Measurements from ENCODE around the gene HNRNPF. TPM values are rescaled to one million over a fixed set of nuclear protein-coding genes. Genes with fewer than 3 reads are reported as not detected.

Gene HNRNPF
- total and polyA plus RNA-seq, 2 experiments from 2014 or later = 106 to 172 TPM

- peak; percentile 47 for DNase-seq
- Histone ChIP-seq H3K4me3 (no peak overlapping the region), H3K79me2 (ENCODE audit: insufficient read depth) (peaks cover 19% of the 10 kb centered on the region), H3K27ac (no peak overlapping the region), H3F3A (ENCODE audit: insufficient read depth) (peaks cover 9% of the 10 kb centered on the region), H3K9me2 (ENCODE audit: insufficient read depth) (no peaks in the 10 kb centered on the region), H3K9ac (no peak overlapping the region), H3K9me3 (ENCODE audit: low read depth) (no peaks in the 10 kb centered on the region), H3K27me3 (replicated peaks; ENCODE audit: insufficient read depth) (no peaks in the 10 kb centered on the region), H4K20me1 (ENCODE audit: insufficient read depth) (no peaks in the 10 kb centered on the region), H3K36me3 (ENCODE audit: low read depth) (no peaks in the 10 kb centered on the region), H2AFZ (no peak overlapping the region), H3K4me1 (ENCODE audit: insufficient read depth) (no peaks in the 10 kb centered on the region), H3K4me2 (ENCODE audit: unreplicated experiment) (no peak overlapping the region)
- TF ChIP-seq EZH2 (IDR thresholded peaks at IDR 0.05; ENCODE audit: insufficient read depth, poor library complexity, severe bottlenecking) (no peak), EZH2phosphoT487 (IDR thresholded peaks at IDR 0.05; ENCODE audit: insufficient read depth, low read depth) (no peak)
- WGBS, 2 experiments (ENCODE audit: low coverage in 1 of 2, low lambda C conversion rate in 2 of 2, missing lambda C conversion rate in 2 of 2) = 60 to 67% methylated on average over 2 of the region's 2 CpGs
- in situ Hi-C loops (cut with MboI) = no loop called here
Observed at GRCh38 chr10:43411536-43411935, 2.5 kb upstream of the HNRNPF start.

GRCh38 chr10:43410345-43410744 lies 1.4 kb upstream of the HNRNPF start:
- Histone ChIP-seq H3K9me3 (ENCODE audit: low read depth) (no peaks in the 10 kb centered on the region), H3K4me1 (ENCODE audit: insufficient read depth) (peaks cover 8% of the 10 kb centered on the region), H3K79me2 (ENCODE audit: insufficient read depth) (peaks cover 30% of the 10 kb centered on the region), H3K9ac (peak overlapping the region; percentile 100), H3K27me3 (replicated peaks; ENCODE audit: insufficient read depth) (no peaks in the 10 kb centered on the region), H3K4me2 (ENCODE audit: unreplicated experiment) (peak overlapping the region; percentile 73), H4K20me1 (ENCODE audit: insufficient read depth) (0 out of 2 replicates have a peak, but pooled peaks cover 3% of the 10 kb centered on the region), H3K9me2 (ENCODE audit: insufficient read depth) (no peaks in the 10 kb centered on the region), H3K4me3 (no peak overlapping the region; the same call in 1 of the 2 replicates), H3K36me3 (ENCODE audit: low read depth) (no peaks in the 10 kb centered on the region), H3K27ac (no peak overlapping the region), H3F3A (ENCODE audit: insufficient read depth) (peaks cover 16% of the 10 kb centered on the region), H2AFZ (peak overlapping the region; percentile 80; the same call in 1 of the 2 replicates)
- 95 to 97% methylated on average over 14 of the region's 14 CpGs for WGBS, 2 experiments (ENCODE audit: low coverage in 1 of 2, low lambda C conversion rate in 2 of 2, missing lambda C conversion rate in 2 of 2)
- no peak for TF ChIP-seq EZH2phosphoT487 (IDR thresholded peaks at IDR 0.05; ENCODE audit: insufficient read depth, low read depth)
- no peak for TF ChIP-seq EZH2 (IDR thresholded peaks at IDR 0.05; ENCODE audit: insufficient read depth, poor library complexity, severe bottlenecking)
- in situ Hi-C loops (cut with MboI) = no loop called here
- no peak for DNase-seq

GRCh38 chr10:43409385-43410109 lies 561 bp upstream of the HNRNPF start:
- peaks cover 20% of the 10 kb centered on the region for H3F3A ChIP-seq (ENCODE audit: insufficient read depth)
- H2AFZ ChIP-seq = peak overlapping the region; percentile 80
- peak overlapping the region; percentile 95 for H3K4me3 ChIP-seq
- peak overlapping the region; percentile 100 for H3K9ac ChIP-seq
- H3K4me1 ChIP-seq (ENCODE audit: insufficient read depth) = peaks cover 16% of the 10 kb centered on the region
- no peaks in the 10 kb centered on the region for H3K36me3 ChIP-seq (ENCODE audit: low read depth)
- H3K9me3 ChIP-seq (ENCODE audit: low read depth) = no peaks in the 10 kb centered on the region
- H3K27ac ChIP-seq = peak overlapping the region; percentile 100
- no peak for TF ChIP-seq EZH2phosphoT487 (IDR thresholded peaks at IDR 0.05; ENCODE audit: insufficient read depth, low read depth)
- no peak for TF ChIP-seq EZH2 (IDR thresholded peaks at IDR 0.05; ENCODE audit: insufficient read depth, poor library complexity, severe bottlenecking)
- H3K4me2 ChIP-seq (ENCODE audit: unreplicated experiment) = peak overlapping the region; percentile 73
- 14 to 18% methylated on average over 41 to 46 of the region's 46 CpGs for WGBS, 2 experiments (ENCODE audit: low coverage in 1 of 2, low lambda C conversion rate in 2 of 2, missing lambda C conversion rate in 2 of 2)
- peak; percentile 42 for DNase-seq
- H3K79me2 ChIP-seq (ENCODE audit: insufficient read depth) = peaks cover 38% of the 10 kb centered on the region
- H4K20me1 ChIP-seq (ENCODE audit: insufficient read depth) = peaks cover 3% of the 10 kb centered on the region; the same call in 1 of the 2 replicates
- in situ Hi-C loops (cut with MboI) = no loop called here
- H3K27me3 ChIP-seq (replicated peaks; ENCODE audit: insufficient read depth) = no peaks in the 10 kb centered on the region
- no peaks in the 10 kb centered on the region for H3K9me2 ChIP-seq (ENCODE audit: insufficient read depth)

- in situ Hi-C loops (cut with MboI) = no loop called here
- 1 to 3% methylated on average over 26 to 31 of the region's 31 CpGs for WGBS, 2 experiments (ENCODE audit: low coverage in 1 of 2, low lambda C conversion rate in 2 of 2, missing lambda C conversion rate in 2 of 2)
- Histone ChIP-seq H3K36me3 (ENCODE audit: low read depth) (no peaks in the 10 kb centered on the region), H3K27ac (peak overlapping the region; percentile 100), H3K27me3 (replicated peaks; ENCODE audit: insufficient read depth) (no peaks in the 10 kb centered on the region), H3K4me2 (ENCODE audit: unreplicated experiment) (peak overlapping the region; percentile 97), H3K9me2 (ENCODE audit: insufficient read depth) (no peaks in the 10 kb centered on the region), H4K20me1 (ENCODE audit: insufficient read depth) (peaks cover 8% of the 10 kb centered on the region; the same call in 1 of the 2 replicates), H3K4me1 (ENCODE audit: insufficient read depth) (peaks cover 27% of the 10 kb centered on the region), H3K79me2 (ENCODE audit: insufficient read depth) (peaks cover 51% of the 10 kb centered on the region), H3K4me3 (peak overlapping the region; percentile 95), H3K9ac (peak overlapping the region; percentile 100), H3F3A (ENCODE audit: insufficient read depth) (peaks cover 22% of the 10 kb centered on the region), H2AFZ (no peak overlapping the region), H3K9me3 (ENCODE audit: low read depth) (no peaks in the 10 kb centered on the region)
- TF ChIP-seq EZH2phosphoT487 (IDR thresholded peaks at IDR 0.05; ENCODE audit: insufficient read depth, low read depth) (no peak), EZH2 (IDR thresholded peaks at IDR 0.05; ENCODE audit: insufficient read depth, poor library complexity, severe bottlenecking) (no peak)
- no peak for DNase-seq
Observed at GRCh38 chr10:43408331-43408709, 666 bp downstream of the HNRNPF start.
